WTC11 (cell line): Measurements from ENCODE around the gene TM7SF3. TPM values are rescaled to one million over a fixed set of nuclear protein-coding genes. Genes with fewer than 3 reads are reported as not detected.

ENCODE experiments used
- ATAC-seq: fragments of 200-7000 bp; cut with Tn5 transposase; 2 replicates; pipeline ENCODE4 v1.10.0; 2021; ENCODE audit warnings: mild to moderate bottlenecking, moderate library complexity
- CTCF ChIA-PET: fragments of 300-600 bp; sonication (Branson Sonifier 250); formaldehyde crosslinking; loops from one replicate; lab custom pipeline; 2021; ENCODE audit warnings: antibody characterized with exemption; lab: Charles Lee
- POLR2A ChIA-PET: fragments of 350-600 bp; sonication (Branson Sonifier 250); formaldehyde crosslinking; loops from one replicate; lab custom pipeline; 2021; ENCODE audit warnings: antibody characterized with exemption; lab: Charles Lee
- DNase-seq: peaks from one replicate; pipeline ENCODE4 v3.0.0; 2021; ENCODE audit warnings: low spot score
- H3K27ac Mint-ChIP-seq: 2 replicates; pipeline ENCODE4 v1.8.0; 2021; ENCODE audit warnings: mixed read lengths
- H3K27me3 Mint-ChIP-seq: 2 replicates; pipeline ENCODE4 v1.8.0; 2021; ENCODE audit warnings: low read depth, mild to moderate bottlenecking, moderate library complexity, mixed read lengths
- H3K36me3 Mint-ChIP-seq: 2 replicates; pipeline ENCODE4 v1.8.0; 2021; ENCODE audit warnings: mixed read lengths
- H3K4me1 Mint-ChIP-seq: 2 replicates; pipeline ENCODE4 v1.8.0; 2022; ENCODE audit warnings: mixed read lengths
- H3K4me3 Mint-ChIP-seq: 2 replicates; pipeline ENCODE4 v1.8.0; 2021; ENCODE audit warnings: mild to moderate bottlenecking, moderate library complexity, mixed read lengths
- H3K9me3 Mint-ChIP-seq: 2 replicates; pipeline ENCODE4 v1.8.0; 2021; ENCODE audit warnings: mixed read lengths
- GTF2I ChIP-seq: fragments of 250-450 bp; sonication (Bioruptor Pico); conservative IDR thresholded peaks from 2 replicates; pipeline ENCODE4 v1.4.0; 2021; ENCODE audit warnings: mild to moderate bottlenecking
- MXD4 ChIP-seq: fragments of 250-450 bp; sonication (Bioruptor Pico); IDR thresholded peaks from 2 replicates; pipeline ENCODE4 v1.8.0; 2021; ENCODE audit warnings: mild to moderate bottlenecking, moderate library complexity, borderline replicate concordance
- NR1H2 ChIP-seq: sonication (generic); formaldehyde crosslinking; IDR thresholded peaks from 2 replicates; pipeline ENCODE4 v1.9.0; 2021; ENCODE audit warnings: mild to moderate bottlenecking, moderate library complexity, missing genetic modification reagents
- NR3C1 ChIP-seq: sonication (generic); formaldehyde crosslinking; conservative IDR thresholded peaks from 2 replicates; pipeline ENCODE4 v1.8.1; 2023; ENCODE audit warnings: low read depth, mild to moderate bottlenecking, missing genetic modification reagents
- RELA ChIP-seq: sonication (generic); formaldehyde crosslinking; IDR thresholded peaks from 2 replicates; pipeline ENCODE4 v1.8.1; 2022; ENCODE audit warnings: missing genetic modification reagents, mild to moderate bottlenecking, borderline replicate concordance
- SMAD3 ChIP-seq: sonication (generic); formaldehyde crosslinking; IDR thresholded peaks from 2 replicates; pipeline ENCODE4 v1.8.0; 2022; ENCODE audit warnings: missing genetic modification reagents, mild to moderate bottlenecking, borderline replicate concordance
- TEAD4 ChIP-seq: sonication (generic); formaldehyde crosslinking; IDR thresholded peaks from 2 replicates; pipeline ENCODE4 v1.8.0; 2022; ENCODE audit warnings: mild to moderate bottlenecking, missing genetic modification reagents
- ZNF121 ChIP-seq: sonication (generic); formaldehyde crosslinking; IDR thresholded peaks from 2 replicates; pipeline ENCODE4 v1.8.0; 2023; ENCODE audit warnings: missing genetic modification reagents
- ZNF232 ChIP-seq: sonication (generic); formaldehyde crosslinking; IDR thresholded peaks from 2 replicates; pipeline ENCODE4 v1.8.0; 2022; ENCODE audit warnings: mild to moderate bottlenecking, missing genetic modification reagents
- ZNF263 ChIP-seq: sonication (generic); formaldehyde crosslinking; IDR thresholded peaks from 2 replicates; pipeline ENCODE4 v1.8.1; 2022; ENCODE audit warnings: low read depth, mild to moderate bottlenecking, moderate library complexity, missing genetic modification reagents
- total RNA-seq: library from RNA; stranded (reverse); gene quantifications from 3 replicates; pipeline ENCODE4 v1.2.3, GENCODE V29; 2021
- TF ChIP-seq, protein P1 (sequence below): sonication (generic); formaldehyde crosslinking; IDR thresholded peaks from 2 replicates; pipeline ENCODE4 v1.8.1; 2023; ENCODE audit warnings: mild to moderate bottlenecking, moderate library complexity, missing genetic modification reagents
- TF ChIP-seq, protein P2 (sequence below): sonication (generic); formaldehyde crosslinking; IDR thresholded peaks from 2 replicates; pipeline ENCODE4 v1.8.1; 2023; ENCODE audit warnings: mild to moderate bottlenecking, missing genetic modification reagents
- TF ChIP-seq, protein P3 (sequence below): sonication (generic); formaldehyde crosslinking; IDR thresholded peaks from 2 replicates; pipeline ENCODE4 v1.8.1; 2022; ENCODE audit warnings: missing genetic modification reagents, borderline replicate concordance

Gene TM7SF3
- total RNA-seq, 1 experiment from 2014 or later = 75.3 TPM

DNA sequence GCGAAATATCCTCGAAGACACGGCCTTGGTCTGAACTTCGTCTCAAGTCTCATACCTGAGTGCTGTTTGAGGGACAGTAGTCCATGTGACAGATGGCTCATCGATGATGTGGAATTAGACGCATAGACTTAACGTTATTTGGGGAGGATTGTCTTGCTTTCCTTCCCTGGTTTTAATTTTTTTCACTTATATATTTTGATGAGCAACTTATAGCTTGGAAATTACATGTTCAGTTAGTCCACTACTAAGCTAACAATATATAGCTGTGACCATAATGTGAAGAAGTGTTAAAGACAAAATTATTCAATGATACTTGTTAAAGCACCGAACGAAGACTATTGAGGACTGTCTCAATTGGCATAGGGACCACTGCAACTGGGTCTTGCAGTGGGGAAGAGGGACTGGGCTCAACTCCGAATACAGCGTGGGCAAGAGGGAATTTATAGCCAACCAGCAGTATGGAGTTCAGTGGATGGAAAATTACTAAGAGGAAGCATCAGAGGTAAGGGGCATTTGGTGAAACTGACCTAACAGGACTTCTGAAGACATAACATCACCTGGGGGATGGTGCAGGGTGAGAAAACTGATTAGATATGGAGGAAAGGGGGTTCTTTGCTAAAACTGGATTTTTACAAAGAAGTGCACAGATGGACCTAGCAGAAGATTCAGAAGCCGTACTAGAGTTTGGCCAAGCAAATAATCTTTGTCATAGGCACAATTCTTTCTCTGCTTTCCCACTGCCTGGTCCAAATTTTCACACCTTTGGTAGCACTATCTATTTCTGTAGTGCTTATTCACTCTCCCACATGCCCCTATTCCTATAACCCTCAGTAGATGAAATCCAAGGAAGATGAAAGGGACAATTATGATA, 910 bp upstream of the TM7SF3 start:
- Mint-ChIP-seq H3K27me3 (no peaks in the 10 kb centered on the region), H3K27ac (peak overlapping the region; percentile 88), H3K4me1 (peaks cover 43% of the 10 kb centered on the region), H3K36me3 (no peaks in the 10 kb centered on the region), H3K9me3 (no peaks in the 10 kb centered on the region), H3K4me3 (peak overlapping the region; percentile 92)
- CTCF ChIA-PET = interaction anchor here (0.6 to 3.4 kb wide), 22 partner anchors 9 to 1569 kb away, joined by 3 to 57 read pairs (median 4); no protein-coding TSS in a partner anchor
- DNase-seq (no peak), ATAC-seq (no peak)
- POLR2A ChIA-PET = no interaction called here
- TF ChIP-seq RELA (CRISPR knock-in tag) (no peak), NR3C1 (no peak), ZNF232 (CRISPR knock-in tag) (no peak), GTF2I (no peak), SMAD3 (CRISPR knock-in tag) (no peak), MXD4 (CRISPR knock-in tag) (no peak), ZNF263 (CRISPR knock-in tag) (no peak)
- TF ChIP-seq, protein P1, sequence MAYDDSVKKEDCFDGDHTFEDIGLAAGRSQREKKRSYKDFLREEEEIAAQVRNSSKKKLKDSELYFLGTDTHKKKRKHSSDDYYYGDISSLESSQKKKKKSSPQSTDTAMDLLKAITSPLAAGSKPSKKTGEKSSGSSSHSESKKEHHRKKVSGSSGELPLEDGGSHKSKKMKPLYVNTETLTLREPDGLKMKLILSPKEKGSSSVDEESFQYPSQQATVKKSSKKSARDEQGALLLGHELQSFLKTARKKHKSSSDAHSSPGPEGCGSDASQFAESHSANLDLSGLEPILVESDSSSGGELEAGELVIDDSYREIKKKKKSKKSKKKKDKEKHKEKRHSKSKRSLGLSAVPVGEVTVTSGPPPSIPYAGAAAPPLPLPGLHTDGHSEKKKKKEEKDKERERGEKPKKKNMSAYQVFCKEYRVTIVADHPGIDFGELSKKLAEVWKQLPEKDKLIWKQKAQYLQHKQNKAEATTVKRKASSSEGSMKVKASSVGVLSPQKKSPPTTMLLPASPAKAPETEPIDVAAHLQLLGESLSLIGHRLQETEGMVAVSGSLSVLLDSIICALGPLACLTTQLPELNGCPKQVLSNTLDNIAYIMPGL (CRISPR knock-in tag) = no peak
- TF ChIP-seq, protein P2, sequence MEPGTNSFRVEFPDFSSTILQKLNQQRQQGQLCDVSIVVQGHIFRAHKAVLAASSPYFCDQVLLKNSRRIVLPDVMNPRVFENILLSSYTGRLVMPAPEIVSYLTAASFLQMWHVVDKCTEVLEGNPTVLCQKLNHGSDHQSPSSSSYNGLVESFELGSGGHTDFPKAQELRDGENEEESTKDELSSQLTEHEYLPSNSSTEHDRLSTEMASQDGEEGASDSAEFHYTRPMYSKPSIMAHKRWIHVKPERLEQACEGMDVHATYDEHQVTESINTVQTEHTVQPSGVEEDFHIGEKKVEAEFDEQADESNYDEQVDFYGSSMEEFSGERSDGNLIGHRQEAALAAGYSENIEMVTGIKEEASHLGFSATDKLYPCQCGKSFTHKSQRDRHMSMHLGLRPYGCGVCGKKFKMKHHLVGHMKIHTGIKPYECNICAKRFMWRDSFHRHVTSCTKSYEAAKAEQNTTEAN (CRISPR knock-in tag) = no peak
- TF ChIP-seq, protein P3, sequence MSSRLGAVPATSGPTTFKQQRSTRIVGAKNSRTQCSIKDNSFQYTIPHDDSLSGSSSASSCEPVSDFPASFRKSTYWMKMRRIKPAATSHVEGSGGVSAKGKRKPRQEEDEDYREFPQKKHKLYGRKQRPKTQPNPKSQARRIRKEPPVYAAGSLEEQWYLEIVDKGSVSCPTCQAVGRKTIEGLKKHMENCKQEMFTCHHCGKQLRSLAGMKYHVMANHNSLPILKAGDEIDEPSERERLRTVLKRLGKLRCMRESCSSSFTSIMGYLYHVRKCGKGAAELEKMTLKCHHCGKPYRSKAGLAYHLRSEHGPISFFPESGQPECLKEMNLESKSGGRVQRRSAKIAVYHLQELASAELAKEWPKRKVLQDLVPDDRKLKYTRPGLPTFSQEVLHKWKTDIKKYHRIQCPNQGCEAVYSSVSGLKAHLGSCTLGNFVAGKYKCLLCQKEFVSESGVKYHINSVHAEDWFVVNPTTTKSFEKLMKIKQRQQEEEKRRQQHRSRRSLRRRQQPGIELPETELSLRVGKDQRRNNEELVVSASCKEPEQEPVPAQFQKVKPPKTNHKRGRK = no peak

DNA sequence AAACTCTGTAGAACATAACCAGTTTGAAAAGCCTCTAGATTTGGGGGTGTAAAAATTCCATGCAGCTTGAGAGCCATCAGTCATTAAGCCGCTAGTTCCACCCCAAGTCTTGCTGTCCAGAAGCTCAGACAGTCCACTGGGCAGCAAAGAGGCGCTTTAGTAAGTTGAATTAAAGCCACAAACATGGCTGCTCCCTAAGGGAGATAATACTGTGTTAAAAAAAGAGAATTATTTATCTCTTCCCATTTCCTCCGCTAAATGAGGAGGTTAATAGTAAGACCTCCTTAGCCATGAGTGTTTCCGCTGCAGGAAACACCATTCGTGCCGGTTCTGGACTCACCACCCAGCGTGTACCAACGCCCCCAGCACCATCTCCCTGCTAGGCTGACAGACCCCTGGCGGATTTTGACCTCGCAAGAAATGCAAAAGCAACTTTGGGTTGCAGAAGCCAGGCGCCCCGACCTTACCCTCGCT, 536 bp downstream of the TM7SF3 start:
- DNase-seq = no peak
- POLR2A ChIA-PET = interaction anchor here (1.0 kb wide), 1 partner anchor 9 kb away, joined by 6 read pairs; the partner anchor contains the start of gene MED21

DNA sequence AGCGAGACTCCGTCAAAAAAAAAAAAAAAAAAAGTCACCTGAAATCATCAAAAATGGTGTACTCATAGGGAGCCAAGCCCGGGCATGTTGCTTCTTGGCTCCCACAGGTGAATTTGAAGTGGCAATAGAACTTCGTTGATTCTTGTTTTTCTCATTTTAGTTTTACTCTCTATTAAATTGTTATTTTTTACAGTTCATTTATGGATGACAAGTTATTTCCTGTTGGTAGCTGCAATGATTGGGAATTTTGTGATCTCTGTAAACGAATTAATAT, 1.3 kb downstream of the TM7SF3 start:
- TF ChIP-seq ZNF121 (CRISPR knock-in tag) (no peak), NR1H2 (CRISPR knock-in tag) (no peak), ZNF263 (CRISPR knock-in tag) (no peak)
- H3K27me3 Mint-ChIP-seq = no peaks in the 10 kb centered on the region
- POLR2A ChIA-PET = interaction anchor here (1.1 kb wide), 1 partner anchor 10 kb away, joined by 3 read pairs; the partner anchor contains the start of gene MED21
- CTCF ChIA-PET = no interaction called here
- no peaks in the 10 kb centered on the region for H3K9me3 Mint-ChIP-seq
- H3K27ac Mint-ChIP-seq = peak overlapping the region; percentile 32; the same call in 1 of the 2 replicates
- no peak for DNase-seq
- peak overlapping the region; percentile 92 for H3K4me3 Mint-ChIP-seq
- H3K4me1 Mint-ChIP-seq = peaks cover 45% of the 10 kb centered on the region
- ATAC-seq = no peak
- no peaks in the 10 kb centered on the region for H3K36me3 Mint-ChIP-seq

More for the DNA sequence above, 536 bp downstream of the TM7SF3 start:
- CTCF ChIA-PET = interaction anchor here (0.6 to 3.4 kb wide), 13 partner anchors 9 to 295 kb away, joined by 3 to 57 read pairs (median 4); partner anchors contain the start of genes FGFR1OP2 and MED21
- ATAC-seq = no peak
- Mint-ChIP-seq H3K36me3 (no peaks in the 10 kb centered on the region), H3K4me3 (peak overlapping the region; percentile 92), H3K27ac (peak overlapping the region; percentile 85; the same call in 1 of the 2 replicates), H3K9me3 (no peaks in the 10 kb centered on the region), H3K4me1 (peaks cover 45% of the 10 kb centered on the region)
- no peak for TF ChIP-seq TEAD4 (CRISPR knock-in tag)
- TF ChIP-seq ZNF263 (CRISPR knock-in tag) = no peak
- no peak for TF ChIP-seq NR1H2 (CRISPR knock-in tag)
- TF ChIP-seq, all 79 proteins: peak for 0
- no peaks in the 10 kb centered on the region for H3K27me3 Mint-ChIP-seq
